Hematopoietic multipotent progenitor cell treated with erythropoietin and hydrocortisone succinate and interleukin-3 and kit ligand, for 17 days (in vitro differentiated cells): ENCODE data around the gene TJP1.
"Not testable (repeated sequence)": the region's sequence is repeated elsewhere in the genome, so short reads cannot be mapped to it uniquely, and the experiment has no call there.

Source experiments
- DNase-seq: peaks from one replicate; pipeline ENCODE4 v3.0.0-alpha.2; 2015; ENCODE audit warnings: low spot score

TJP1 gene

GRCh38 chr15:29657476-29657817 is 164.8 kb downstream of the TJP1 start:
- DNase-seq, result not testable (repeated sequence)

GRCh38 chr15:29656636-29657475 is 165.4 kb downstream of the TJP1 start:
- DNase-seq, result no peak

- no peak for DNase-seq
Measured at GRCh38 chr15:29652595-29652994, 169.7 kb downstream of the TJP1 start.

GRCh38 chr15:29651476-29652233 is 170.6 kb downstream of the TJP1 start:
- DNase-seq, result no peak
